GM13976 (cell line): ENCODE data around the gene CLDN22.

Experiments
- DNase-seq: peaks from one replicate; pipeline ENCODE4 v3.0.0; 2012; ENCODE audit warnings: low spot score
- in situ Hi-C: fragments of 300-500 bp; cut with MboI; formaldehyde crosslinking; loops from one replicate; pipeline ENCODE4 v1.12.0; 2022; ENCODE audit warnings: low sequenced_read_pairs, mixed read lengths, inconsistent platforms; ENCODE audit not compliant: unreplicated experiment
- TF ChIP-seq, protein P1 (sequence below): IDR thresholded peaks from 2 replicates; pipeline ENCODE4 v1.5.1; 2012; ENCODE audit warnings: borderline replicate concordance, mild to moderate bottlenecking; ENCODE audit not compliant: insufficient read depth; ENCODE audit errors: extremely low read depth, missing control alignments, control extremely low read depth

Gene CLDN22

DNA sequence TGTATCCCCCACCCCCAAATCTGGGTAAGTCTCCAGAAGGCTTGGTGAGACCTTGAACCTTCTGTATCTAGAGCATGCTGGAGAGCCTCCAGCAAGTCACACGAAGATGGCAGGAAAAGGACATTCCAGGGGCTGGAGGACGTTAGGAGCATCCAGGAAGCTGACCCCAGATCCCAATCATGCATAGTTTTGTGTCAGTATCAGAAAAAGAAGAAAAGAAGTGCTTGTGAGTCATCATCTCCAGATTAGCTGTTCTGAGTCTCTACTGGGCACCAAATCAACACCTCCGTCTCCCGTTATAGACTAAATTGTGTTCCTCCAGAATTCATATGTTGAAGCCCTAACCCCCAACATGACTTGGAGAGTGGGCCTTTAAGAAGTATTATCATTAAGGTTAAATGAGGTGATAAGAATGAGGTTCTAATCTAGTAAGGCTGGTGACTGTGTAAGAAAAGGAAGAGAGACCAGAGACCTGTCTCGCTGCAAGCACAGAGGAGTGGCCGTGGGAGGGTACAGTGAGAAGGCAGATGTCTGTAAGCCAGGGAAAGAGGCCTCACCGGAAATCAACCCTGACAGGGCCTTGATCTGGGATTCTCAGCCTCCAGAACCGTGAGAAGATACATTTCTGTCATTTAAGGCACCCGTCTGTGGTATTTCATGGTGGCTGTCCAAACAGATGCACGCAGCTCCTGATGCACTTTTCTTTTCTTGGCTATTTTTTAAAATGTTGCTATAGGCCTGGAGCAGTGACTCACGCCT, 40.3 kb upstream of the CLDN22 start:
- in situ Hi-C loops: no loop called here
- no peak for DNase-seq
- TF ChIP-seq, protein P1, sequence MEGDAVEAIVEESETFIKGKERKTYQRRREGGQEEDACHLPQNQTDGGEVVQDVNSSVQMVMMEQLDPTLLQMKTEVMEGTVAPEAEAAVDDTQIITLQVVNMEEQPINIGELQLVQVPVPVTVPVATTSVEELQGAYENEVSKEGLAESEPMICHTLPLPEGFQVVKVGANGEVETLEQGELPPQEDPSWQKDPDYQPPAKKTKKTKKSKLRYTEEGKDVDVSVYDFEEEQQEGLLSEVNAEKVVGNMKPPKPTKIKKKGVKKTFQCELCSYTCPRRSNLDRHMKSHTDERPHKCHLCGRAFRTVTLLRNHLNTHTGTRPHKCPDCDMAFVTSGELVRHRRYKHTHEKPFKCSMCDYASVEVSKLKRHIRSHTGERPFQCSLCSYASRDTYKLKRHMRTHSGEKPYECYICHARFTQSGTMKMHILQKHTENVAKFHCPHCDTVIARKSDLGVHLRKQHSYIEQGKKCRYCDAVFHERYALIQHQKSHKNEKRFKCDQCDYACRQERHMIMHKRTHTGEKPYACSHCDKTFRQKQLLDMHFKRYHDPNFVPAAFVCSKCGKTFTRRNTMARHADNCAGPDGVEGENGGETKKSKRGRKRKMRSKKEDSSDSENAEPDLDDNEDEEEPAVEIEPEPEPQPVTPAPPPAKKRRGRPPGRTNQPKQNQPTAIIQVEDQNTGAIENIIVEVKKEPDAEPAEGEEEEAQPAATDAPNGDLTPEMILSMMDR: no peak

DNA sequence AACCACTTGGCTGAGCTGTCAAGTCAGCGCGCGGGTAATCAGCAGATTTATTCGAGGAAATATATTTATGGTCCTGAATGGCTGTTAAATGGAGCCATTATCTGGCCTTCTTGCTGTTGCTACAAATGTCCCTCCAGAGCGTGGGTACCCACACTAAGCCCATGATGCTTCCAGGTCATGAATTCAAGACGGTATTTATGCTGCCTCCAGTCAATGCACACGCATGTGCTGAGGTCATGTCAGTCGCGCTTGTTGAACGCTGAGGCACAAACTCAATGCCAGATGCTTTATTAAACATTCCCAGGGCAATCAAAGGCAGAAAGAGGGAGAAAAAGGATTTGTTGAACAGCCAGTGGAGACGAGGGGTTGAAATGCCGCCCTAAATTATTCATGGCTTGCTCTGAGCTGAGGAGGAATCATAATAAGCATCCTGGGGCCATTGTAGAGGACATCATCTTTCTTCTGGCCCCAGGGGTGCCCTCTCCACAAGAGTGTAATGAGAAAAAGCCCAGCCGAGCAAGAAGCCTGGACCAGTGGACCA, 38.2 kb upstream of the CLDN22 start:
- TF ChIP-seq, protein P1: no peak
- no peak for DNase-seq
- in situ Hi-C loops: no loop called here

DNA sequence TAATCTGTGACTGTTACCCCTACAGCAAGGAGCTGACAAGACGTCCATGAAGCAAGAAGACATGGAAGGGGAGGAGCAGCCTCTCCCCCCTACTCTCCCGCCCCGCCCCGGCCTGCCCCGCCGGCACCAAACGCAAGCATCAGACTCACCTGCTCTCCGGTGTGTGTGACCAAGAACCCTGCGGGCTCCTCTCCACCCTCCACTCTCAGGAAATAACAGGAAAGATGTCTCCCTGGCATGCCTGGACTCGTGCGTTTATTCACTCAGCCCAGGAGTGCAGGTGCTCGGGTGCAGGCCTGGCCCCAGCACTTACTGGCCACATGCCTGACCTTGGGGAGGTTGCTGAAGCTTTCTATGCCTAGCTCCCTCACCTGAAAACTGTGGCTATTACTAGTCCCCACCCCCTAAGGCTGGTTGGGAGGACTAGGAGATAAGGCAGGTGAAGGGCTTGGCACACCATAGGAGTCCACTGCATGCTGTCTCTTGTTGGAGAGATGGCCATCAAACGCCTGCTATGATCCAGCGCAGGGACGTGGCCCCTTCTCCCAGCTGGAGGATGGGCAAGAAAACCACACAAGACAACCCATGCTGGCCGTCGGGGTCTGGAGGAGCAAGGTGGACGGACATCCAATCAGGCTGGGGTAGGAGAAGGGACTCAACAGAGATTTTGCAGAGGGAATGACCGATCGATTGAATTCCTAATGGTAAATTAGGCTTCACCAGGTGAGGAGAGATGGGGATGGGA, 37.0 kb upstream of the CLDN22 start:
- TF ChIP-seq, protein P1: no peak
- no peak for DNase-seq
- in situ Hi-C loops: no loop called here

DNA sequence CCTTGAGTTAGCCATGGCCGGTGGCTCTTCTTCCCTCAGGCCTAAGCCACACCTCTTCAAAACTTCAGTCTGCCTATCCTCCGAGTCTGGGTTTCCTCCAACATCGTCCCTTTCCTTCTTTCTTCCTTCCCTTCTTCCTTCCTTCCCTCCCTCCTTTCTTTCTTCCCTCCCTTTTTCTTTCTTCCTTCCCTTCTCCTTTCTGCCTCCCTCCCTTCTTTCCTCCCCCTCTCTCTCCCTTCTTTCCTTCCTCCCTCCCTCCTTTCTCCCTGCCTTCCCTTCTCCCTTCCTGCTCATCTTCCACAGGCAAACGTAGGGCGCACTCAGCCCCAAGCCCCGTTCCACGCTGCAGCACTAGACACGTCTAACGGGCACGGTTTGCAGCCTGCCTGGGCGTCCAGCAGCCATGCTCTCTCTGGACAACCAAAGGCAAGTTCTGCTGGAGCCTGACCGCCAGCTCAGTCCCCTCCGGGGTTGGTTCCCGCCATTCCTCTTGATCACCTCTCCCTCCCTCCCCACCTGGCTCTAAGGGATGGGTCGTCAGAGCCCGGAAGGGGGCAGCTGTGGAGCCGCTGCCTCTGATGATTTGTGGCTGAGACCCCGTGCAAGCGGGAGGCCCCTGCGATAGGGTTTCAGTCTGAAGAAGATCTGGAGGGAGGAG, 36.2 kb upstream of the CLDN22 start:
- in situ Hi-C loops: no loop called here
- TF ChIP-seq, protein P1: no peak

DNA sequence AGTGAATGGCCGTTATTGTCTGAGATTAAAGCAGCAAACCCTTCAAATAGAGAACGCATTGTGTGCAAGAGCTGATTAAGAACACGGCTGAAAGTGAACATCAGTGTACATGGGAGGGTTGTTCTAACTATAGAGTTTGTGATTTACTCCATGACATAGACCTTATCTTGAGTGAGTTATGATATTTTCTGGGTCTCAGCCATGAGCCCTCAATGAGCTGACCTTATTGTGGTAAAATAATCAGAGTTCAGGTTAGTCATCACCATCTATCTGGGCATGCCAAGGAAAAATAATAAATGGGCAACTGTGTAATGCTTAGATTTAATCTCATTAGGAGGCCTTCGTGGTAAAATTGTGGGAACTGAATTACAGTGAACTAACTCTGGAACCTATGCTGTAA, 35.3 kb upstream of the CLDN22 start:
- TF ChIP-seq, protein P1: no peak
- no peak for DNase-seq
- in situ Hi-C loops: no loop called here

More for the DNA sequence above, 36.2 kb upstream of the CLDN22 start:
- no peak for DNase-seq

DNA sequence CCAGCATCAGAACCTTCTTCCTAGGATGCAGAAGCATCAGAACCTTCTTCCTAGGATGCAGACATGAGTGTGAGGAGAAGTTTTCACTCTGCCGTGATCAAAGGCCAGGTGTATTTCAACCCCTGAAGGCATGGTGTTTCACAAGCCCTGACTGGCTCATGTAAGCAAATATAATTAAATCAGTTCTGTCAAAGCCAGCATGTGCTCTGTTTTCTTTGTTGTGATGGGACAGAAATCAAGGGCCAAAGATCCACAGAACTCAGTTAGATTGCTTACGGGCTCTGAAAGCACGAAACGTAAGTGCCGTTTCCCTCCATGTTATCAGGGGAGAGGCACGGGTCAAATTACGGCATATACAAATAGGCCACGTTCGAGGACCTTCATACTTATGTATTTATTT, 34.1 kb upstream of the CLDN22 start:
- in situ Hi-C loops: no loop called here
- no peak for DNase-seq
- TF ChIP-seq, protein P1: no peak
